PC-9 (cell line): ENCODE results near the gene LRRC46. TPM values are rescaled to one million over a fixed set of nuclear protein-coding genes. Genes with fewer than 3 reads are reported as not detected.

ENCODE experiments used
- BruUV-seq: library from RNA; stranded (reverse); fragments of 400-500 nt; replicated peaks from 2 replicates; lab custom pipeline; 2021; lab: Mats Ljungman, UMichigan
- CTCF ChIA-PET: fragments of 300-600 bp; sonication (Branson Sonifier 250); formaldehyde crosslinking; loops from one replicate; lab custom pipeline; 2022; ENCODE audit warnings: antibody characterized with exemption; lab: Charles Lee
- POLR2A ChIA-PET: fragments of 300-600 bp; sonication (Branson Sonifier 250); formaldehyde crosslinking; loops from one replicate; lab custom pipeline; 2022; ENCODE audit warnings: antibody characterized with exemption; ENCODE audit not compliant: unreplicated experiment; lab: Charles Lee
- DNase-seq, 2 experiments: peaks; one replicate each; pipeline versions ENCODE4 v3.0.0 to v3.0.0-alpha.2; 2015 to 2022; ENCODE audit warnings: mixed read lengths in 1 of 2
- H2AFZ ChIP-seq: fragments of 200-600 bp; sonication (generic); 2 replicates; pipeline ENCODE4 v1.8.1; 2017; ENCODE audit warnings: antibody characterized with exemption
- H3F3A ChIP-seq: fragments of 200-600 bp; sonication (generic); 2 replicates; pipeline ENCODE4 v1.8.1; 2017; ENCODE audit warnings: antibody characterized with exemption, mild to moderate bottlenecking, low read depth; ENCODE audit not compliant: insufficient read depth
- H3K27ac ChIP-seq: fragments of 200-600 bp; sonication (generic); 2 replicates; pipeline ENCODE4 v1.6.1; 2016; ENCODE audit warnings: mixed run types
- H3K27me3 ChIP-seq: fragments of 200-600 bp; sonication (generic); 2 replicates; pipeline ENCODE4 v1.6.1; 2016; ENCODE audit warnings: low read depth, mixed run types; ENCODE audit not compliant: insufficient read depth
- H3K36me3 ChIP-seq: fragments of 200-600 bp; sonication (generic); 2 replicates; pipeline ENCODE4 v1.6.1; 2016; ENCODE audit warnings: low read depth, mixed run types
- H3K4me1 ChIP-seq: fragments of 200-600 bp; sonication (generic); replicated peaks from 2 replicates; pipeline ENCODE4 v1.6.1; 2016; ENCODE audit warnings: mixed run types; ENCODE audit not compliant: insufficient read depth
- H3K4me2 ChIP-seq: fragments of 200-600 bp; sonication (generic); 2 replicates; pipeline ENCODE4 v1.6.1; 2017; ENCODE audit warnings: mixed run types
- H3K4me3 ChIP-seq: fragments of 200-600 bp; sonication (generic); 2 replicates; pipeline ENCODE4 v1.6.1; 2016; ENCODE audit warnings: mixed run types
- H3K79me2 ChIP-seq: fragments of 200-600 bp; sonication (generic); 2 replicates; pipeline ENCODE4 v1.6.1; 2017; ENCODE audit warnings: low read depth, mixed run types
- H3K9me2 ChIP-seq: fragments of 200-600 bp; sonication (generic); 2 replicates; pipeline ENCODE4 v1.8.1; 2017; ENCODE audit warnings: mild to moderate bottlenecking; ENCODE audit not compliant: insufficient read depth
- H3K9me3 ChIP-seq: fragments of 200-600 bp; sonication (generic); 2 replicates; pipeline ENCODE4 v1.8.1; 2016; ENCODE audit warnings: low read depth; ENCODE audit not compliant: insufficient read depth
- H4K20me1 ChIP-seq: fragments of 200-600 bp; sonication (generic); 2 replicates; pipeline ENCODE4 v1.8.1; 2017; ENCODE audit not compliant: insufficient read depth
- CTCF ChIP-seq: fragments of 200-600 bp; sonication (generic); conservative IDR thresholded peaks from 2 replicates; pipeline ENCODE4 v1.6.1; 2017; ENCODE audit warnings: mixed run types, antibody characterized with exemption, mild to moderate bottlenecking, moderate library complexity
- EZH2 ChIP-seq: fragments of 200-600 bp; sonication (generic); IDR thresholded peaks from 2 replicates; pipeline ENCODE4 v1.8.0; 2017; ENCODE audit warnings: antibody characterized with exemption, low read depth
- intact Hi-C: fragments of 100-400 bp; cut with micrococcal nuclease; formaldehyde crosslinking; loops from one replicate; pipeline ENCODE4 v1.10.0; 2022; ENCODE audit not compliant: unreplicated experiment
- total RNA-seq: library from RNA; stranded (reverse); gene quantifications from 2 replicates; pipeline ENCODE4 v1.2.3, GENCODE V29; 2021

Gene LRRC46
- total RNA-seq, 1 experiment from 2014 or later: 1.9 TPM

GRCh38 chr17:47867813-47868533, 36.5 kb downstream of the LRRC46 start:
- BruUV-seq: no TSS peak
- no peak for TF ChIP-seq CTCF
- TF ChIP-seq EZH2: no peak

GRCh38 chr17:47869114-47869513, 37.6 kb downstream of the LRRC46 start:
- intact Hi-C loops: no loop called here
- DNase-seq: no peak
- Histone ChIP-seq H3K4me3 (no peak overlapping the region), H3K4me1 (peaks cover 47% of the 10 kb centered on the region), H3F3A (peaks cover 16% of the 10 kb centered on the region), H3K9me2 (no peaks in the 10 kb centered on the region), H4K20me1 (no peaks in the 10 kb centered on the region), H2AFZ (no peak overlapping the region), H3K27ac (no peak overlapping the region), H3K4me2 (no peak overlapping the region), H3K36me3 (no peaks in the 10 kb centered on the region), H3K27me3 (no peaks in the 10 kb centered on the region), H3K9me3 (no peaks in the 10 kb centered on the region), H3K79me2 (no peaks in the 10 kb centered on the region)
- ChIA-PET CTCF (no interaction called here), POLR2A (no interaction called here)
- no TSS peak for BruUV-seq
- TF ChIP-seq CTCF (no peak), EZH2 (no peak)

More at GRCh38 chr17:47867813-47868533, 36.5 kb downstream of the LRRC46 start:
- no peak for DNase-seq
- no peaks in the 10 kb centered on the region for H4K20me1 ChIP-seq
- H3K27me3 ChIP-seq: no peaks in the 10 kb centered on the region
- H3K4me3 ChIP-seq: no peak overlapping the region
- H3K36me3 ChIP-seq: no peaks in the 10 kb centered on the region
- POLR2A ChIA-PET: no interaction called here
- no peaks in the 10 kb centered on the region for H3K9me2 ChIP-seq
- peaks cover 24% of the 10 kb centered on the region for H3F3A ChIP-seq
- no peaks in the 10 kb centered on the region for H3K9me3 ChIP-seq
- H2AFZ ChIP-seq: no peak overlapping the region
- intact Hi-C loops: no loop called here
- no peaks in the 10 kb centered on the region for H3K79me2 ChIP-seq
- H3K4me1 ChIP-seq: peaks cover 46% of the 10 kb centered on the region
- CTCF ChIA-PET: no interaction called here
- H3K27ac ChIP-seq: no peak overlapping the region
- no peak overlapping the region for H3K4me2 ChIP-seq

- no peak overlapping the region for H3K4me2 ChIP-seq
- H3K27ac ChIP-seq: no peak overlapping the region
- H3F3A ChIP-seq: peaks cover 10% of the 10 kb centered on the region
- H3K79me2 ChIP-seq: no peaks in the 10 kb centered on the region
- TF ChIP-seq CTCF (no peak), EZH2 (no peak)
- H2AFZ ChIP-seq: no peak overlapping the region
- no peaks in the 10 kb centered on the region for H4K20me1 ChIP-seq
- H3K27me3 ChIP-seq: no peaks in the 10 kb centered on the region
- no peaks in the 10 kb centered on the region for H3K36me3 ChIP-seq
- CTCF ChIA-PET: no interaction called here
- intact Hi-C loops: no loop called here
- no peaks in the 10 kb centered on the region for H3K9me2 ChIP-seq
- BruUV-seq: no TSS peak
- peaks cover 47% of the 10 kb centered on the region for H3K4me1 ChIP-seq
- POLR2A ChIA-PET: no interaction called here
- H3K9me3 ChIP-seq: no peaks in the 10 kb centered on the region
- H3K4me3 ChIP-seq: no peak overlapping the region
- DNase-seq: no peak
Observed at GRCh38 chr17:47870056-47870455, 38.6 kb downstream of the LRRC46 start.
